Measurements from ENCODE around the gene CNTN1. TPM values are rescaled to one million over a fixed set of nuclear protein-coding genes. Genes with fewer than 3 reads are reported as not detected.

The CNTN1 gene
- total RNA-seq, 2 donors from 2014 or later, result 0.61 to 3.1 TPM

DNA sequence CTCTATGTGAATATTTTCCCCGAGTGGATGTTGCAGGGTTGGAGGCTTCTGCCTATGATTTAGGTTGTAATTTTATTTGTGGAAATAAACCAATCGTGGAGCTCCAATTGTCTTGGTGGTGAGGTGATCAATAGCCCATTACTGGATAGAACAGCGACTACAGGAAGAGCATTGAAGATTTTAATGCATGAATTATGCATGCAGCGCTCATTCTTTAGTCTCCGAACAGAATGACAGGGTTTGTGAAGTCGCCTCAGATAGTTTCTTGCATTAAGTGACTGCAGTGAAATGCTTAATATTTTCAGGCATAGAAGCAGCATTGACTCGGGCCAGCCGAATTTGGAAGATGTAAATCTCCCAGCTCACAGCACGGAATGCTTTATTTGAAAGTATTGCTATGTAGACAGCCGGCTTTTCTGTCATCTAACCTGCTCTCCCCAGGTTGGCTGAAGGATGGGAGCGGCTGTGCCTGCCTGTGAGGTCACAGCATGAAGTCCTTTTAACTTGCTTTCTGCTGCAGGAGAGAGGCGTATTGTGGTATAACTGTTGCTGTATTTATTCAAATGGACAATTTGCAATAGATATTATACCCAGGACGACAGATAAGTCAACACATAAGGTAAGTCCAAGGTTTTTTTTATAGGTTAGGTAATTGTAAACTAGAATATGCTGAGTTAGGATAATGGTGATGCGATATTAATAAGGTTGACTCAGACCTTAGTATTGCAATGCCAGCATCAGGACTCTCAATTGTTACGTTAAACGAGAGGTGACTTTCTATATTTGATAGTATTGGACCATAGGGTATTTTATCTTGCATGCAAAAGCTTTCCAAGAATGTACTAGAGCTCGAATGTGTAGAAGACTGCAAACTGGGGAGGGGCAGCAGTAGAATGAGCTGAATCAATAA lies 135.7 kb downstream of the CNTN1 start:
- intact Hi-C loops (cut with DNase I, micrococcal nuclease), result no loop called here
- DNase-seq, result no peak
- ATAC-seq, result no peak

GRCh38 chr12:40828593-40828990 lies 136.4 kb downstream of the CNTN1 start:
- no peak for ATAC-seq
- no peak for DNase-seq
- intact Hi-C loops (cut with DNase I, micrococcal nuclease), result no loop called here

- DNase-seq, result no peak
- ATAC-seq, result no peak
- intact Hi-C loops (cut with DNase I, micrococcal nuclease), result no loop called here
Observed at GRCh38 chr12:40829738-40830144, 137.5 kb downstream of the CNTN1 start.

DNA sequence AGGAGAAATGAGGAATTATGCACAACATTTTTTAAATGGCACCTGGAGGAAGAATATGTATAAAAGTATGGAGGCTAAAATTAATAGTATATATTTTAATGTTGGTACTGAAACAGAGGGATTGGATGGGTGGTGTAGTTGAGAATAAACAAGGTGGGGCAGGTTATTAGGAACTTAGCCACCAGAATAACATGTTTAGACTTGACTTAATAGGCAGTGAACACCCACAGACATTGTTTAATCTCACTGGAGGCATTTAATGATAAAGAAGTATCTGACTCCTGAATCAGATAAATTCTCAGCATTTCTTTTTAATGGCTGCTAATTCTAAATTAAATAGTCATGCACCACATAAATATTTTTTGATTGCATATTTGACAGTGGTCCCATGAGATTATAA lies 139.7 kb downstream of the CNTN1 start:
- no peak for ATAC-seq
- DNase-seq, result no peak
- intact Hi-C loops (cut with DNase I, micrococcal nuclease), result no loop called here

DNA sequence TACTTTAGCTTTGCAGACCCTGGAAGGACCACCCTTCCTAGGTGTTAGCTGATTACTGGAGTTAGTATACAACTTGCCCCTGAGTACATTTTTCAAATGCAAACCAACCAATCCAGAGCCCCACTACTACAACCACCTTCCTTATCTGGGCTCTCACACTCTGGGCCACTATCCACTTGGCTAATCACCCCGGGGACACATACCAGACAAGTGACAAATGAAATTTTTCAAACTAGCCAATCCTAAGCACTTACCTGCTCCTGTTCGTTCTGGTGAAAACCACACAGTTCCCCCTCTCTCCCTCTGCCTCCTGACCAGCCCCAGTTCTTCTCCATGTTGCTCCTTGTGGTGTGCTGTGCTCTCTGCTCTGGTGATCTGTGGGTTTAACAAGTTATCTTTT lies 140.4 kb downstream of the CNTN1 start:
- intact Hi-C loops (cut with DNase I, micrococcal nuclease), result no loop called here
- no peak for ATAC-seq
- DNase-seq, result no peak

GRCh38 chr12:40833818-40834217 lies 141.6 kb downstream of the CNTN1 start:
- intact Hi-C loops (cut with DNase I, micrococcal nuclease), result no loop called here
- DNase-seq (no peak), ATAC-seq (no peak)

GRCh38 chr12:40834321-40834720 lies 142.1 kb downstream of the CNTN1 start:
- DNase-seq (no peak), ATAC-seq (no peak)
- intact Hi-C loops (cut with DNase I, micrococcal nuclease), result no loop called here

DNA sequence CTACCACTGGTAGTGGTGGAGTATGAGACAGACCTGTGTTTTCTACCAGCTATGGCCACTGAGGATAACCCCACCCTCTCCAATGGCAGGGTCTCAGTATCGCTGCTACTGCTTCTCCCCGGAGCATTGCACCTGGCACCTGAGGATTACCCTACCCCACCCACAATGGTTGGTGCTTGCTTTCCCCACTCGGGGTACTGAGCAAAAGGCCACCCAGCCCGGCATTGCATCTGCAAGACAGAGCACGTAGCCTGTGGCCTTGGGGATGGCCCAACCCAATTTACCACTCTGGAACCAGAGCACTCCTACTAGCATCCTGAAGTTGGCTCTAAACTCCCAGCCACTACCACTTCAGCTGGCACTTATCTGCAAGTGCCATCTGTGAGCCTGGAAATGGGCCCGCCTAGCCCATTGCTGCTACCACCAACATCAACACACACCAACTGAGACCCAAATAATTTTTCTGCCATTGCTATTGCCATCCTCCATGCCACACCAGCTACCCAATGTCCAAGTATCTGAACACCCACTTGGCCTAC lies 145.7 kb downstream of the CNTN1 start:
- intact Hi-C loops (cut with DNase I, micrococcal nuclease), result no loop called here
- DNase-seq, result no peak
- ATAC-seq, result no peak

DNA sequence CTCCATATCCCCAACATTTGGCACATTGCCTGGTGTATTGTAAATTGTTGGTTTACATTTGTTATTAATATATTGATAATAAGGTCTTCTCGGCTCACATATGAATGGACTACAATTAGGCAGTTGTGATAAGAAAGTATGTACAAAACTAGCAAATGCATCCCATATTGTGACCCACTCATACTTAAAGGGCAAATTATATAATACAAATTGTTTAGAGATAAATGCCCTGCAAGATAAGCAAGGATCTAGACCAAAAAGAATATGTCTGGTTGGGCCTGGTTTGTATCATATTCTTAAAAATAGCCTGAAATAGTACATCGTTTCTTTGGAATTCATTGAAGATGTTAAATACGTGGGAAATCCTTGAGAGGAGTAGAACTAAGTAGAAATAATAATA lies 151.3 kb downstream of the CNTN1 start:
- intact Hi-C loops (cut with DNase I, micrococcal nuclease), result no loop called here
- DNase-seq, result no peak
- ATAC-seq, result no peak

- DNase-seq, result no peak
- no peak for ATAC-seq
- intact Hi-C loops (cut with DNase I, micrococcal nuclease), result no loop called here
Observed at GRCh38 chr12:40853221-40853620, 161.0 kb downstream of the CNTN1 start.

DNA sequence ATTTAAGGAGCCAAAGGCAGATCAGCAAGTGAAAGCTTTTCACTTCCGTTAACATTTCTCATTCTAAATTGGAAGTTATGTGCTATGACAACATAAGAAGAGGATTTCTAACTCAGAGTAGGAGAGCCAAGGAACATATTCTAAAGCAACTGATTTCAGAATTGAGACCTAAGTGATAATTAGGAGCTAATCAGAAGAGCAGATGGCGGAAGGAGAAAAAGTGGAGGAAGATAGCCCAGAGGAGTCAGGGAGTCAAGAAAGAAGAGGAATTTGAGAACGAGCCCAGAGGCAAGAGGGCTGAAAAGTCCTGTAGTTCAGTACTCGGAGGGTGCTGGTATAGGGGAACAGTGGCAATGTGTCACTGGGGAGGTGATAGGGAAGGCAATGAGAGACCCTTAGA lies 162.4 kb downstream of the CNTN1 start:
- DNase-seq (no peak), ATAC-seq (no peak)
- intact Hi-C loops (cut with DNase I, micrococcal nuclease), result no loop called here

DNA sequence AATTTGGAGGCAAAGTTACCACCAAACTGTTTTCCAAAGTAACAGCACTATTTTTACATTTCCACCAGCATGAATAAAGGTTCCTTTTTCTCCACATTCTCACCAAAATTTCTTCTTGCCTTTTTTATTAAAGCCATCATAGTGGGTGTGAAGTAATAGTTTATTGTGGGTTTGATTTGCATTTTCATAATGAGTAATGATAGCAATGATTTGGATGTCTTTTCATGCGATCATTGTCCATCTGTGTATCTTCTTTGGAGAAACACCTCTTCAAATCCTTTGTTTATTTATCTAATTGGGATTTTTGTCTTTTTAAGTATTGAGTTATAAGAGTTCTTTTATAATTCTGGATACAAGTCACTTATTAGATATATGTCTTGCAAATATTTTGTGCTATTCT lies 172.7 kb downstream of the CNTN1 start:
- intact Hi-C loops (cut with DNase I, micrococcal nuclease), result no loop called here
- DNase-seq (no peak), ATAC-seq (no peak)

DNA sequence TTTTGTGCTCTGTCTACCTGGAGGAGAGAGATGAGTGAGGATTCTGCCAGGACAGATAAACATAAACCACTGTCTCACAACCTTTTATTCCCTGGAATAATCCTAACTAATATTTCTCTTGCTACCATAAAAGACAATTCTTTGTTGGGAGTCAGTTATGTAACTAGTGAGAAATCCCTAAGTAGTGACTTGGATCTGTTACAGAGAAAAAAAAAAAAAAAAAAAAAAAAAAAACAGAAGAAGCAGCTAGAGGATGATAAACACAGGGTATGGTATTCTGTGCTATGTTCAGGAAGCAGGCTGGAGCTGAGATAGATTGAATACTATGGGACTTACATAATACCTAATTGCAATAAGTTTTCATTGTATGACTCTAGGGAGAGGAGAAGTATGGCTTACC lies 178.7 kb downstream of the CNTN1 start:
- intact Hi-C loops (cut with DNase I, micrococcal nuclease), result no loop called here
- no peak for ATAC-seq
- DNase-seq, result no peak

- ATAC-seq (no peak), DNase-seq (no peak)
- intact Hi-C loops (cut with DNase I, micrococcal nuclease), result no loop called here
Observed at GRCh38 chr12:40874868-40875267, 182.6 kb downstream of the CNTN1 start.

DNA sequence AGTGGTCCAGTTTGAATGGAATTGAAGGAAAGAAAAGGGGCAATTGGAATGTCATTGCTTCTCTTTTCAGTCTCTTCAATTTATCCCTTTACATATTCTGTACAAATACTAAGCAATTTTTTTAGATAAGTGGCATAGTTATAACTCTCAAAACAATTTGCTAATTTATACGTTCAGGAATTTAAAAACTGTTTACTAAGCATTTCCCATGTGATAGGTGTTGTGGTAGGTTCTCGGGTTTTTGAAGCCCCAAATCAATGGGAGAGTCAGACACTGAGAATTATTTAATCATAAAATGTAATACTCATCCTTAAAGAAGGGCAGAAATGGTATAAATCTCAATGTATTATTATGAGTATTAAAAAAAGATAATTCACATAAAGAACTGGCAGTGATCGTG lies 197.1 kb downstream of the CNTN1 start:
- DNase-seq (no peak), ATAC-seq (no peak)
- intact Hi-C loops (cut with DNase I, micrococcal nuclease), result no loop called here

DNA sequence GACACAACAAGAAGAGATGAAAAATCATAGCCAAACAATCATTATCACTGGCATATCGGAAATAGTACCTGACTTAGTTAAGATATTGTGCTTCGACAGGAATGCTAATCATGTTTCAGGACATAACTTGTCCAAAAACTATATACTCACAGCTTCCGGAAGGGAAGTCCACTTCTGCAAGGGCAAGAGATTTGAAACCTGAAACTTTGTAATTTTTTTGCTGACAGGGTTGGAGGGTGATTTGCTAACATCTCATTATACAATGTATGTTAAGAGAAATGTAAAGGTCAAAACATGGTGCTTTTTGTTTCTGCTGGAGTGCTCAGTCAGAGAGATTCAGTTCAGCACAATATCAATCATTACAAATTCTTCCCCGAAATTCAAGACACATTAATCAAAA lies 200.3 kb downstream of the CNTN1 start:
- intact Hi-C loops (cut with DNase I, micrococcal nuclease), result no loop called here
- ATAC-seq, result no peak
- DNase-seq, result no peak

DNA sequence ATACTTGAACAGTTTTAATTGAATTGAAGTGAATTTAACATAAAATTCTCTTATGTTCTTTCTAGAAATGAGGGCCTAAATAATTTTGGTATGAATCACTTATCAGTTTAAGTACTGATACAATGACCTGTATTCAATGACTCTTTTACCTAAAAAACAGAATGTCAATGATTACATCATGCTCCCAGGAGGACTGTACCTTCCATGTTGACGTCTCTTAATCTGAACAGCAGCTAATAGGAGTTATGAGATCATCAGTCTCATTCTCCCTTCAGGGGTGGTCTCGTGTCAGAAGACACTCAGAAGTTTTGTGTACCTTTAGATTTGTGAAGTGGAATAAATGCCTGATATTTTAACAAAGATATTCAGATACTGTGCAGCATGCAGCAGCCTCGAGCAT lies 206.3 kb downstream of the CNTN1 start:
- no peak for DNase-seq
- intact Hi-C loops (cut with DNase I, micrococcal nuclease), result no loop called here
- no peak for ATAC-seq

GRCh38 chr12:40903040-40903439 lies 210.8 kb downstream of the CNTN1 start:
- intact Hi-C loops (cut with DNase I, micrococcal nuclease), result no loop called here
- ATAC-seq, result no peak
- no peak for DNase-seq

DNA sequence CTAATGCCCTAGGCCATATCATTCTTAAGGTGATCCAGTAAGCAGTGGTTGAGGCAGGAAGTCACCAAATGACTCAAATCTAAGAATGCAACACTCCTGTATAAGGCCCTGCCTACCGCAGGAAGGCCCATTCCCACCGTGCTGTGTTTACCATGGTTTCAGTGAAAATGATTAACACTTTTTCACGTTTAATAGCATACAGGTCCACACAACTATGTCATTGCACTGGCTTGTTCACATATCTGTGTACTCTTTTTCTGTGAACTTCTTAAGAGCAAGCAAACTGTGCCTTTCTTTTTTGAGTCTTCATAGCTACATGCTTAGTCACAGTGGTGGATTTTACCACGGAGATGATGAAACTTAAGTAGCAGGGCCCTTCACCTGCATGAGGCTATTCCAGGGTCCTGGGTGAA lies 214.9 kb downstream of the CNTN1 start:
- ATAC-seq (no peak), DNase-seq (no peak)
- intact Hi-C loops (cut with DNase I, micrococcal nuclease), result no loop called here

DNA sequence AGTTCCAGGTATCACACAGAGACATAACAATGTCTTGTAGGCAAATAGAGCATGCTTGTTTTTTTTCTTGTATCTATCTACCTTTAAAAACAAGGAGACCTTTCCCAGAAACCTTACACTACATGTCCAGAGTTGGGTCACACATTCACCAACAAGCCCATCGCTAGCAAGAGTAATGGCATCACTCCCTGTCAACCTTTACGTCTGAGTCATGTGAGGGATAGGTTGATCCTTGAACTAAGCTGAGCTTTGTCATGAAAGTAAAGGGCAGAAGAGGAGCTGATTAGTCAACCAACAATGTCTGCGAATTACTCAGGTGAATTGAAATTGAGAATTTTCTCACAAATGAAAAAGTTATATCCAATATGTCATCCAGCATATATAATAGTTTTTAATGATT lies 219.4 kb downstream of the CNTN1 start:
- ATAC-seq, result no peak
- intact Hi-C loops (cut with DNase I, micrococcal nuclease), result no loop called here

DNA sequence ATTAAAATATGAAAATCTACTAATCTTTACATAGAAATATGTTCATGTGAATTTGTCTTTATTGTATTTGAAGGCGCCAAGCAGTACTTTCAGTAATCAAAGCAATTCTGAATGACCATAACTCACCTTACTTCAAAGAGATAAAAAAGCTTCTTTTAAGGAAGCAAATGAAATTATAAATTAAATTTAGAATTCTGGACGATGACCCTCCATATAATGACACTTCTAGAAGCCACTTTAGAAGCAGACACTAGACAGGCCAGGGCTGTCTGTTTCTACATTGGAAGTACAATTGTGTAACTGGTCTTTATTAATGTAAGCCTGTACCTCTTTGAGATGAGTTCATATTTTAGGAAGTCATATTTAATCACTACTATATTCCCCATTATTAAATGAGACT lies 222.9 kb downstream of the CNTN1 start:
- DNase-seq, result no peak
- ATAC-seq, result no peak
- intact Hi-C loops (cut with DNase I, micrococcal nuclease), result no loop called here

More for the DNA sequence above, 219.4 kb downstream of the CNTN1 start:
- DNase-seq, result no peak

Measured in left colon (tissue), 2 donors.